Spleen (tissue), 11 donors: ENCODE results near the gene ADGB. TPM values are rescaled to one million over a fixed set of nuclear protein-coding genes. Genes with fewer than 3 reads are reported as not detected.

Source experiments
- DNase-seq: peaks from one replicate; pipeline ENCODE4 v3.0.0-alpha.2; 2020
- H3K27ac ChIP-seq, 8 donors: fragments of 200-600 bp; sonication (generic) in 7 of 8; 1 replicate in 4 of 8; 2 replicates in 4 of 8; pipeline versions ENCODE4 v1.5.0 to v1.8.0; 2016 to 2021; ENCODE audit warnings: inconsistent platforms in 4 of 8, mild to moderate bottlenecking in 4 of 8, moderate library complexity in 1 of 8
- H3K27me3 ChIP-seq, 7 donors: fragments of 200-600 bp; sonication (generic) in 6 of 7; replicated peaks in 1 of 7; 1 replicate in 4 of 7; 2 replicates in 3 of 7; pipeline versions ENCODE4 v1.5.0 to v1.8.0; 2016 to 2021; ENCODE audit warnings: inconsistent platforms in 3 of 7, mild to moderate bottlenecking in 1 of 7
- H3K36me3 ChIP-seq, 6 donors: fragments of 200-600 bp; sonication (generic) in 5 of 6; 1 replicate in 4 of 6; 2 replicates in 2 of 6; pipeline versions ENCODE4 v1.5.0 to v1.8.0; 2016 to 2021; ENCODE audit warnings: inconsistent platforms in 2 of 6
- H3K4me1 ChIP-seq, 6 donors: fragments of 200-600 bp; sonication (generic) in 5 of 6; 1 replicate in 3 of 6; 2 replicates in 3 of 6; pipeline versions ENCODE4 v1.5.0 to v1.8.0; 2016 to 2021; ENCODE audit warnings: inconsistent platforms in 3 of 6
- H3K4me3 ChIP-seq, 8 donors: fragments of 200-600 bp; sonication (generic) in 7 of 8; 1 replicate in 4 of 8; 2 replicates in 4 of 8; pipeline versions ENCODE4 v1.5.0 to v1.8.0; 2016 to 2021; ENCODE audit warnings: inconsistent platforms in 4 of 8, mild to moderate bottlenecking in 4 of 8, moderate library complexity in 2 of 8
- H3K9me3 ChIP-seq, 8 donors: fragments of 200-600 bp; sonication (generic) in 7 of 8; 1 replicate in 4 of 8; 2 replicates in 4 of 8; pipeline versions ENCODE4 v1.5.0 to v1.8.0; 2016 to 2021; ENCODE audit warnings: inconsistent platforms in 4 of 8
- POLR2A ChIP-seq, 3 donors: fragments of 450-650 bp; IDR thresholded peaks; one replicate each; pipeline ENCODE4 v1.5.1; 2017; ENCODE audit warnings: antibody characterized with exemption in 3 of 3, mild to moderate bottlenecking in 1 of 3
- POLR2AphosphoS5 ChIP-seq, 3 donors: sonication (generic); formaldehyde crosslinking; IDR thresholded peaks; one replicate each; pipeline ENCODE4 v1.5.1; 2017; ENCODE audit warnings: antibody characterized with exemption in 3 of 3
- WGBS, 5 donors: extraction: QIAGEN DNeasy Blood & Tissue Kit in 3 of 5; methylation state at CpG; one replicate each; pipeline versions ENCODE4 v1.1.5 to v1.1.7; 2013 to 2018; 5-methylcytosine and 5-hydroxymethylcytosine counted together
- intact Hi-C: fragments of 100-400 bp; cut with DNase I; formaldehyde crosslinking; loops from one replicate; pipeline ENCODE4 v1.15.0; 2023; ENCODE audit warnings: low total_unique reads
- polyA plus RNA-seq, 3 donors: library from polyadenylated mRNA; stranded (reverse); fragments of 200-250 nt; gene quantifications; one replicate each; pipeline ENCODE4 v1.2.1, GENCODE V29; 2013
- total RNA-seq, 7 donors: library from RNA; depleted of rRNA in 3 of 7; stranded (reverse); fragments of >200 nt in 3 of 7; fragmentation: NEBNext Ultra II Directional in 4 of 7; extraction: Animal tissue kit (Norgen Biotek cat#: 25700) in 4 of 7; gene quantifications; one replicate each; pipeline versions ENCODE4 v1.1.0 to v1.2.1, GENCODE V29; 2016 to 2021
- TF ChIP-seq, protein P1 (sequence below), 11 experiments: fragments of 200-600 bp in 7 of 11; fragments of 450-650 bp in 4 of 11; sonication (generic) in 4 of 11; IDR thresholded peaks in 8 of 11; conservative IDR thresholded peaks in 3 of 11; 1 replicate in 7 of 11; 2 replicates in 4 of 11; pipeline versions ENCODE4 v1.4.0 to v1.8.0; 2016 to 2021; ENCODE audit warnings: antibody characterized with exemption in 11 of 11, inconsistent platforms in 4 of 11, mild to moderate bottlenecking in 1 of 11
- donor health status: healthy with polysubstance abuse.
- donor health status: DM: no; HTN: no; CAD: no; lungs with moderate emphysema.
- donor health status: DM: no; HTN: no; CAD: no.
- donor health status: Bipolar disorder and iron deficiency.
- donor health status: healthy.
- donor health status: DM: no; HTN: no; CAD: no.
- donor health status: DM: yes; HTN: yes; CAD: no.

The ADGB gene
- total and polyA plus RNA-seq, 10 donors: 0.28 to 0.52 TPM; not detected in 8

DNA sequence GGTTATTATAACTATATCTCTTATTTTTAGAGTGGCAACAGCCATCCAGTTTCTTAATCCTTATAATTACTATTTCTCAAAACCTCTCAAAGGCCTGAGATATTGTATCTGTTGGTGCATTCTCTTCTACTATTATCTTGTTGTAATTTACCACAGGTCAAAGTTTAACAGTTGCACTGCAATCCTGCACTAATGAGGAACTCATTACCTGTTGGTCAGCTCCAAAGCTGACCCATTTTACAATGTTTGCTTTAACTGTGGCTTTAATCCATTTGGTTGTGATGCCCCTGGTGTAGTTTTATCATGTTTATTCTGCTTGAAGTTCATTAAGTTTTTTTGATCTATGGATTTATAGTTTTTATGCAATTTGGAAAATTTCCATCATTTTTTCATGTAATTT, 6.3 kb upstream of the ADGB start:
- no peak overlapping the region for H3K27ac ChIP-seq
- TF ChIP-seq POLR2AphosphoS5 (IDR thresholded peaks at IDR 0.05): no peak
- TF ChIP-seq, protein P1, sequence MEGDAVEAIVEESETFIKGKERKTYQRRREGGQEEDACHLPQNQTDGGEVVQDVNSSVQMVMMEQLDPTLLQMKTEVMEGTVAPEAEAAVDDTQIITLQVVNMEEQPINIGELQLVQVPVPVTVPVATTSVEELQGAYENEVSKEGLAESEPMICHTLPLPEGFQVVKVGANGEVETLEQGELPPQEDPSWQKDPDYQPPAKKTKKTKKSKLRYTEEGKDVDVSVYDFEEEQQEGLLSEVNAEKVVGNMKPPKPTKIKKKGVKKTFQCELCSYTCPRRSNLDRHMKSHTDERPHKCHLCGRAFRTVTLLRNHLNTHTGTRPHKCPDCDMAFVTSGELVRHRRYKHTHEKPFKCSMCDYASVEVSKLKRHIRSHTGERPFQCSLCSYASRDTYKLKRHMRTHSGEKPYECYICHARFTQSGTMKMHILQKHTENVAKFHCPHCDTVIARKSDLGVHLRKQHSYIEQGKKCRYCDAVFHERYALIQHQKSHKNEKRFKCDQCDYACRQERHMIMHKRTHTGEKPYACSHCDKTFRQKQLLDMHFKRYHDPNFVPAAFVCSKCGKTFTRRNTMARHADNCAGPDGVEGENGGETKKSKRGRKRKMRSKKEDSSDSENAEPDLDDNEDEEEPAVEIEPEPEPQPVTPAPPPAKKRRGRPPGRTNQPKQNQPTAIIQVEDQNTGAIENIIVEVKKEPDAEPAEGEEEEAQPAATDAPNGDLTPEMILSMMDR (IDR thresholded peaks at IDR 0.05 in 8 of 11, conservative IDR thresholded peaks at IDR 0.05 in 3 of 11): no peak
- no peak for TF ChIP-seq POLR2A (IDR thresholded peaks at IDR 0.05)
- no peak for DNase-seq
- no peaks in the 10 kb centered on the region for H3K27me3 ChIP-seq
- no peak overlapping the region for H3K4me3 ChIP-seq
- H3K4me1 ChIP-seq: peaks cover 0 to 40% (median 6%) of the 10 kb centered on the region in 6 donors
- no peaks in the 10 kb centered on the region for H3K9me3 ChIP-seq
- intact Hi-C loops: no loop called here
- no peaks in the 10 kb centered on the region for H3K36me3 ChIP-seq

DNA sequence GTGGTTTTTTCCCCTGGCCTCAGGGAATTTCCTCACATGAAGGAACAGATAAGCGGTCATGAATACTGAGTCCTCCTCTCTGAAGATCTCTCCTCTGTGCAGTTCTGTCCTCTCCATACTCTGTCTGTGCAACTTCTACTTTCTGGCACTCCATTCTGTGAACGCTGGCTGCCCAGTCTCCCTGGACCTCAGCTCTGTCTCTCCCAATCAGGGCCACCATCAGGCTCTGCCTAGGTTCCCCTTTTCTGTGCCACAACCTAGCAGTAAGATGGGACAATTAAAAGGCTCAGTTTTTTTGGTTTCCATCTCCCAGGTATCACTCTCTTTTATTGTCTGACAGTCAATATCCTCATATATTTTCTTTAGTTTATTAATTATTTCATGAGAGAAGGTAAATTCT, 4.8 kb upstream of the ADGB start:
- DNase-seq: no peak
- 50 to 67% (median 64%) methylated on average over 2 of the region's 2 CpGs for WGBS, 5 donors
- intact Hi-C loops: no loop called here
- Histone ChIP-seq H3K27ac (peak overlapping the region in 1 of 8 donors; percentile 11), H3K4me1 (peaks cover 0 to 43% (median 9%) of the 10 kb centered on the region in 6 donors), H3K9me3 (no peaks in the 10 kb centered on the region), H3K4me3 (no peak overlapping the region), H3K27me3 (peaks cover 0 to 5% (median 0%) of the 10 kb centered on the region in 7 donors), H3K36me3 (no peaks in the 10 kb centered on the region)
- no peak for TF ChIP-seq POLR2A (IDR thresholded peaks at IDR 0.05)
- TF ChIP-seq, protein P1 (IDR thresholded peaks at IDR 0.05 in 8 of 11, conservative IDR thresholded peaks at IDR 0.05 in 3 of 11): no peak
- TF ChIP-seq POLR2AphosphoS5 (IDR thresholded peaks at IDR 0.05): no peak

DNA sequence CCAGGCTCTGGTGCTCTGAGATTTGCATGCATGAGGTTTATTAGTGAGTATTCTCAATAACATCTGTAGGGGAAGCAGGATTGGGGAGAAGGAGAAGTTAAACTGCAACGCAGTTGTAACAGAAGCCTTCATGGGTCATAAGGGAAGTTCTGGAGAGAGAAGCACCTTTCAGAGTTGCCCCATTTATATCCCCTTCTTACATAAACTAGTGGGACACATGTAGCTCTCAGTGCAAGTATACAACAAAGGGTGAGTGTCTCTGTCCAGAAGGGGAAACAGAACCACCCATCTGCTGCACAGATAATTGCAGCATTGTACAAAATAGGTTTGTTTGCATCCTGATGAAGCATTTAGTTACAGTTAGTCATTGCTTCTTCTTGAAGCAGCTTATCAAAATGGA, 4.3 kb upstream of the ADGB start:
- Histone ChIP-seq H3K27ac (peak overlapping the region in 1 of 8 donors; percentile 11), H3K36me3 (no peaks in the 10 kb centered on the region), H3K9me3 (no peaks in the 10 kb centered on the region), H3K4me3 (no peak overlapping the region), H3K27me3 (peaks cover 0 to 9% (median 0%) of the 10 kb centered on the region in 7 donors), H3K4me1 (peaks cover 0 to 49% (median 11%) of the 10 kb centered on the region in 6 donors)
- intact Hi-C loops: no loop called here
- 17 to 43% (median 26%) methylated on average over 1 of the region's 1 CpG for WGBS, 5 donors
- TF ChIP-seq POLR2A (IDR thresholded peaks at IDR 0.05): no peak
- TF ChIP-seq, protein P1 (IDR thresholded peaks at IDR 0.05 in 8 of 11, conservative IDR thresholded peaks at IDR 0.05 in 3 of 11): no peak
- no peak for DNase-seq

DNA sequence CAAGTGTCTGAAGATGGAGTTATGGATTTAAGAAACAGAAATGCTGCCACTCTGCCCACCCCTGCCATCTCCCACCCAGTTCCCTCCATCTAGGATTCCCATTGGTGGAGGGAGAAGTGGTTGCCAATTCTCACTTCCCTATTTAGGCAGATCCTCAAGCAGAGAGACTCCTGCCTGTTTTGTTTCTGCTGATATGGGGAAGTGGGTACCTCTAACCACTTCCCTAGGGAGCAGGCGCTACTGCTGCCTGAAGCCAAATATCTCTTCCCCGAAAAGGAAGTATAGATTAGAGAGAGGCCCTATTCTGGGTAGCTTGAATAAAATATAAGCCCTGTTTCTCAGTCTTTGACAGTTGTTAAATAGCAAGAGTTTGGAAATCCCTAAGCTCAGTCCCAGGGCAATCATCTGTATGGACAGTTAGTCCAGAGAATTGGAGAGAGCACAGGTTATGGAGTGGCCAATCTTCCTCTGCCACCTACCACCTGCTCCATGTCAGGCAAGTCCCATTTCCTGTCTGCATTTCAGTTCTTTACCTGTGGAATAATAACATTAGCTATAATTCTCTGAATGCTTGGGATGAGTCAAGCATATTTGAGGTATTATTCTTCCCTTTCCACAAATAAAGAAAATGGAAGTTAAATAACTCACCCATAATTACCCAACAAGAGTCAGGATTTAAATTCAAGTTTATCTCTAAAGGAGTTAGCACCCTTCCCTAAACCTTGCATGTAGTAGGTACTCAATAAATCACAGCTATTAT, 2.6 kb upstream of the ADGB start:
- TF ChIP-seq POLR2A (IDR thresholded peaks at IDR 0.05) (no peak), POLR2AphosphoS5 (IDR thresholded peaks at IDR 0.05) (peak in 1 of 3 donors; percentile 44)
- no peak overlapping the region for H3K4me3 ChIP-seq
- 18 to 54% (median 34%) methylated on average over 2 of the region's 2 CpGs for WGBS, 5 donors
- peaks cover 0 to 9% (median 0%) of the 10 kb centered on the region in 7 donors for H3K27me3 ChIP-seq
- no peak overlapping the region for H3K27ac ChIP-seq
- DNase-seq: no peak
- no peaks in the 10 kb centered on the region for H3K9me3 ChIP-seq
- H3K36me3 ChIP-seq: no peaks in the 10 kb centered on the region
- H3K4me1 ChIP-seq: peaks cover 0 to 49% (median 11%) of the 10 kb centered on the region in 6 donors
- intact Hi-C loops: no loop called here
